GM12878 (cell line): ENCODE data around the gene CCNH. TPM values are rescaled to one million over a fixed set of nuclear protein-coding genes. Genes with fewer than 3 reads are reported as not detected.

ENCODE experiments used
- ATAC-seq: fragments of 200-7000 bp; cut with Tn5 transposase; 3 replicates; pipeline ENCODE4 v1.9.1; 2020; ENCODE audit warnings: mild to moderate bottlenecking, moderate library complexity
- BruUV-seq: library from RNA; stranded (reverse); fragments of 400-500 nt; replicated peaks from 2 replicates; lab custom pipeline; 2021; lab: Mats Ljungman, UMichigan
- CTCF ChIA-PET: fragments of 300-600 bp; sonication (Branson Sonifier 250); formaldehyde crosslinking; extraction: SDS; loops from one replicate; lab custom pipeline; 2021; ENCODE audit warnings: inconsistent platforms; lab: Yijun Ruan, JAX
- POLR2A ChIA-PET: fragments of 350-600 bp; formaldehyde crosslinking; extraction: SDS; loops from one replicate; lab custom pipeline; 2021; ENCODE audit warnings: inconsistent platforms; lab: Charles Lee
- RAD21 ChIA-PET: fragments of 300-600 bp; sonication (Branson Sonifier 250); formaldehyde crosslinking; loops from one replicate; lab custom pipeline; 2023; ENCODE audit warnings: antibody characterized with exemption; ENCODE audit not compliant: unreplicated experiment; lab: Charles Lee
- SMC1A ChIA-PET: fragments of 300-600 bp; sonication (Branson Sonifier 250); formaldehyde crosslinking; loops from one replicate; lab custom pipeline; 2023; ENCODE audit not compliant: unreplicated experiment, uncharacterized antibody; lab: Charles Lee
- DNase-seq: peaks from one replicate; pipeline ENCODE4 v3.0.0-alpha.2; 2011; ENCODE audit warnings: low read depth, low spot score
- FAIRE-seq: peaks from 3 replicates; lab custom pipeline; 2011; peaks lifted over from hg19 to GRCh38; lab: Jason Lieb, UNC
- H2AFZ ChIP-seq: 2 replicates; pipeline ENCODE4 v1.6.0; 2011; ENCODE audit warnings: low read depth, low read length, control low read depth; ENCODE audit not compliant: control insufficient read depth
- H3K27ac ChIP-seq: 2 replicates; pipeline ENCODE4 v1.5.1; 2011; ENCODE audit warnings: control low read depth; ENCODE audit not compliant: control insufficient read depth, insufficient read depth
- H3K27me3 ChIP-seq, 2 experiments: replicated peaks in 1 of 2; 2 replicates each; pipeline versions ENCODE4 v1.6.0 to v1.6.1; 2011; ENCODE audit warnings: low read length in 1 of 2; ENCODE audit not compliant: control insufficient read depth in 2 of 2, insufficient read depth in 2 of 2
- H3K36me3 ChIP-seq, 2 experiments: 2 replicates each; pipeline ENCODE4 v1.5.1; 2011; ENCODE audit warnings: low read length in 1 of 2; ENCODE audit not compliant: control insufficient read depth in 2 of 2, insufficient read depth in 2 of 2
- H3K4me1 ChIP-seq: 2 replicates; pipeline ENCODE4 v1.6.1; 2011; ENCODE audit warnings: mild to moderate bottlenecking, low read length, moderate library complexity, mixed read lengths; ENCODE audit not compliant: control insufficient read depth, insufficient read depth
- H3K4me2 ChIP-seq: 2 replicates; pipeline ENCODE4 v1.6.0; 2011; ENCODE audit warnings: control low read depth; ENCODE audit not compliant: control insufficient read depth, insufficient read depth
- H3K4me3 ChIP-seq: fragments of 200-600 bp; sonication (generic); 2 replicates; pipeline ENCODE4 v1.5.1; 2016
- H3K79me2 ChIP-seq: 2 replicates; pipeline ENCODE4 v1.6.0; 2011; ENCODE audit warnings: low read length; ENCODE audit not compliant: control insufficient read depth, insufficient read depth
- H3K9ac ChIP-seq: 2 replicates; pipeline ENCODE4 v1.8.0; 2011; ENCODE audit warnings: low read length, control low read depth, mixed read lengths; ENCODE audit not compliant: control insufficient read depth, insufficient read depth
- H3K9me3 ChIP-seq: replicated peaks from 3 replicates; pipeline ENCODE4 v1.5.1; 2011; ENCODE audit warnings: mild to moderate bottlenecking, low read length; ENCODE audit not compliant: control insufficient read depth, insufficient read depth
- H4K20me1 ChIP-seq: 2 replicates; pipeline ENCODE4 v1.6.0; 2011; ENCODE audit not compliant: control insufficient read depth, insufficient read depth
- EED ChIP-seq: sonication (generic); IDR thresholded peaks from 2 replicates; pipeline ENCODE4 v1.6.1; 2016; ENCODE audit warnings: antibody characterized with exemption, low read depth
- ETV6 ChIP-seq, 2 experiments: fragments of 450-650 bp in 1 of 2; IDR thresholded peaks in 1 of 2; conservative IDR thresholded peaks in 1 of 2; 2 replicates each; pipeline ENCODE4 v1.6.1; 2014; ENCODE audit warnings: antibody characterized with exemption in 1 of 2, borderline replicate concordance in 1 of 2, low read depth in 1 of 2, mild to moderate bottlenecking in 1 of 2, moderate library complexity in 1 of 2
- IKZF2 ChIP-seq, 2 experiments: fragments of 450-650 bp; IDR thresholded peaks; 2 replicates each; pipeline ENCODE4 v1.6.1; 2017; ENCODE audit warnings: mild to moderate bottlenecking in 2 of 2, moderate library complexity in 2 of 2
- NFIC ChIP-seq: IDR thresholded peaks from 2 replicates; pipeline ENCODE4 v1.6.1; 2012; ENCODE audit warnings: low read depth, mild to moderate bottlenecking, inconsistent platforms, low read length, moderate library complexity
- NR2C2 ChIP-seq: IDR thresholded peaks from 2 replicates; pipeline ENCODE4 v1.6.1; 2011; ENCODE audit warnings: borderline replicate concordance, low read depth; ENCODE audit not compliant: control insufficient read depth, insufficient read length
- PML ChIP-seq: IDR thresholded peaks from 2 replicates; pipeline ENCODE4 v1.6.1; 2012; ENCODE audit warnings: low read length, inconsistent platforms
- RFX5 ChIP-seq: IDR thresholded peaks from 2 replicates; pipeline ENCODE4 v1.6.1; 2011; ENCODE audit warnings: low read depth, low read length, improper control_type of control experiment
- SUPT20H ChIP-seq: IDR thresholded peaks from 2 replicates; pipeline ENCODE4 v1.6.1; 2011; ENCODE audit warnings: low read depth, mild to moderate bottlenecking, low read length, moderate library complexity, borderline replicate concordance; ENCODE audit not compliant: control insufficient read depth
- TBL1XR1 ChIP-seq: IDR thresholded peaks from 2 replicates; pipeline ENCODE4 v1.6.1; 2012; ENCODE audit warnings: low read depth, low read length, improper control_type of control experiment
- TCF7 ChIP-seq: IDR thresholded peaks from 2 replicates; pipeline ENCODE4 v1.6.1; 2014; ENCODE audit warnings: antibody characterized with exemption, borderline replicate concordance
- YY1 ChIP-seq: IDR thresholded peaks from 2 replicates; pipeline ENCODE4 v1.6.1; 2011; ENCODE audit warnings: low read depth, mild to moderate bottlenecking, low read length
- ZNF217 ChIP-seq: fragments of 450-650 bp; IDR thresholded peaks from 2 replicates; pipeline ENCODE4 v1.6.1; 2017; ENCODE audit warnings: antibody characterized with exemption, mild to moderate bottlenecking
- WGBS: methylation state at CpG from one replicate; pipeline ENCODE4 v1.1.6; 2016; ENCODE audit warnings: low lambda C conversion rate; ENCODE audit not compliant: insufficient replicate concordance, insufficient coverage; ENCODE audit errors: missing lambda C conversion rate; 5-methylcytosine and 5-hydroxymethylcytosine counted together
- in situ Hi-C: fragments of 300-500 bp; cut with MboI; formaldehyde crosslinking; loops from 9 replicates; pipeline ENCODE4 v1.14.3; 2018; ENCODE audit warnings: mixed read lengths
- intact Hi-C: fragments of 100-400 bp; cut with micrococcal nuclease; formaldehyde crosslinking; loops from one replicate; pipeline ENCODE4 v1.14.2; 2022; ENCODE audit not compliant: unreplicated experiment
- polyA plus RNA-seq, 11 experiments: library from polyadenylated mRNA; depleted of rRNA in 4 of 11; unstranded in 6 of 11; stranded (reverse) in 5 of 11; fragments of >200 nt; fragmentation: Nextera tagmentation in 4 of 11; fragmentation: Illumina TruSeq in 1 of 11; extraction: Ambion mirVana in 4 of 11; extraction: Trizol in 1 of 11; gene quantifications; 1 replicate in 1 of 11; 2 replicates in 10 of 11; pipeline versions ENCODE4 v1.2.1 to v1.2.3, GENCODE V29; 2011 to 2016; ENCODE audit warnings: inconsistent platforms in 2 of 11, missing spikeins in 2 of 11, low read depth in 1 of 11
- total RNA-seq, 4 experiments: library from RNA; depleted of rRNA in 3 of 4; stranded (reverse); fragments of >200 nt in 3 of 4; fragmentation: Illumina TruSeq in 1 of 4; extraction: Trizol in 1 of 4; gene quantifications; 2 replicates each; pipeline versions ENCODE4 v1.2.1 to v1.2.3, GENCODE V29; 2013 to 2021
- TF ChIP-seq, protein P1 (sequence below): IDR thresholded peaks from 2 replicates; pipeline ENCODE4 v1.6.1; 2011; ENCODE audit warnings: mild to moderate bottlenecking, low read depth, low read length, moderate library complexity; ENCODE audit not compliant: insufficient replicate concordance
- TF ChIP-seq, protein P2 (sequence below): fragments of 450-650 bp; IDR thresholded peaks from 2 replicates; pipeline ENCODE4 v1.6.1; 2014; ENCODE audit warnings: mild to moderate bottlenecking
- TF ChIP-seq, protein P3 (sequence below): IDR thresholded peaks from 2 replicates; pipeline ENCODE4 v1.6.1; 2011; ENCODE audit warnings: borderline replicate concordance, low read depth, mild to moderate bottlenecking, moderate library complexity, mixed read lengths, low read length; ENCODE audit not compliant: insufficient read depth; ENCODE audit errors: extremely low read length
- TF ChIP-seq, protein P4 (sequence below): fragments of 450-650 bp; conservative IDR thresholded peaks from 2 replicates; pipeline ENCODE4 v1.6.1; 2017; ENCODE audit warnings: mild to moderate bottlenecking, moderate library complexity

Gene CCNH
- total and polyA plus RNA-seq, 10 of the 15 experiments (the other 5 are each of a cell fraction or from before 2014, with no cell fraction given), result 43.9 to 116 (median 81.4) TPM

DNA sequence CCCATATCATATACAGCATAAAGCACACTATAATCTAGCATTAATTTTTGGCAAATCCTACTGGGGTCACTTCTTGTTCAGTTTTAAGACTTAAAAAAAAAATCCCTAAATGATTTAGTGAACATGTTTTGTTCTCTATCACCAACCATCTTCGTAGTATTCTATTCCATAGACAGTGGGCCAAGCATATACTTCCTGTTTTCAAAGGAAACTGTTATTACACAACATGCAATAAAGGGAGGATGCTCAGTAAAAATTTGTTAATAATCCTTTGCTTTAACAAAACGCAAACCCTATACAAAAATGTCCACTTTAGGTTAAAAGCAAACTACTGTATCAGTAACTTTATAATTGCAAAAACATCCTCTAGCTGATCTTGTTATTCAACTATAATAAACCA is 13.0 kb downstream of the CCNH start:
- Histone ChIP-seq H3K9me3 (no peaks in the 10 kb centered on the region; the same call in 2 of the 3 replicates), H3K27me3 (no peaks in the 10 kb centered on the region), H3K36me3 (peaks cover 3 to 34% of the 10 kb centered on the region in 2 experiments), H3K4me2 (no peak overlapping the region), H3K27ac (no peak overlapping the region), H2AFZ (no peak overlapping the region), H4K20me1 (no peaks in the 10 kb centered on the region), H3K4me3 (no peak overlapping the region), H3K79me2 (no peaks in the 10 kb centered on the region; the same call in 1 of the 2 replicates), H3K9ac (no peak overlapping the region), H3K4me1 (no peaks in the 10 kb centered on the region)
- POLR2A ChIA-PET, result interaction anchor here (0.6 to 1.3 kb wide), 3 partner anchors 12 to 396 kb away, joined by 3 to 4 read pairs (median 3); no protein-coding TSS in a partner anchor
- 50% methylated on average over 2 of the region's 2 CpGs for WGBS
- CTCF ChIA-PET, result interaction anchor here (0.6 to 5.9 kb wide), 53 partner anchors 8 to 1290 kb away, joined by 3 to 121 read pairs (median 4); partner anchors contain the start of gene CCNH
- SMC1A ChIA-PET, result interaction anchor here (0.6 to 5.1 kb wide), 29 partner anchors 8 to 519 kb away, joined by 3 to 94 read pairs (median 5); no protein-coding TSS in a partner anchor
- FAIRE-seq (no peak), ATAC-seq (no peak), DNase-seq (no peak)
- in situ Hi-C loops (loop anchor here (25.0 kb wide), 1 partner anchor 787 kb away; the partner anchor contains the start of gene COX7C), intact Hi-C loops (loop anchor here (2.0 to 10.0 kb wide), 4 partner anchors 132 to 515 kb away; partner anchors contain the start of gene RASA1)
- BruUV-seq, result no TSS peak
- TF ChIP-seq EED, result no peak
- no peak for TF ChIP-seq PML
- TF ChIP-seq TBL1XR1, result no peak
- TF ChIP-seq TCF7, result no peak
- no peak for TF ChIP-seq SUPT20H
- TF ChIP-seq ZNF217, result no peak
- TF ChIP-seq, protein P1, sequence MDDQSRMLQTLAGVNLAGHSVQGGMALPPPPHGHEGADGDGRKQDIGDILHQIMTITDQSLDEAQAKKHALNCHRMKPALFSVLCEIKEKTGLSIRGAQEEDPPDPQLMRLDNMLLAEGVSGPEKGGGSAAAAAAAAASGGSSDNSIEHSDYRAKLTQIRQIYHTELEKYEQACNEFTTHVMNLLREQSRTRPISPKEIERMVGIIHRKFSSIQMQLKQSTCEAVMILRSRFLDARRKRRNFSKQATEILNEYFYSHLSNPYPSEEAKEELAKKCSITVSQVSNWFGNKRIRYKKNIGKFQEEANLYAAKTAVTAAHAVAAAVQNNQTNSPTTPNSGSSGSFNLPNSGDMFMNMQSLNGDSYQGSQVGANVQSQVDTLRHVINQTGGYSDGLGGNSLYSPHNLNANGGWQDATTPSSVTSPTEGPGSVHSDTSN, result no peak
- TF ChIP-seq, protein P2, sequence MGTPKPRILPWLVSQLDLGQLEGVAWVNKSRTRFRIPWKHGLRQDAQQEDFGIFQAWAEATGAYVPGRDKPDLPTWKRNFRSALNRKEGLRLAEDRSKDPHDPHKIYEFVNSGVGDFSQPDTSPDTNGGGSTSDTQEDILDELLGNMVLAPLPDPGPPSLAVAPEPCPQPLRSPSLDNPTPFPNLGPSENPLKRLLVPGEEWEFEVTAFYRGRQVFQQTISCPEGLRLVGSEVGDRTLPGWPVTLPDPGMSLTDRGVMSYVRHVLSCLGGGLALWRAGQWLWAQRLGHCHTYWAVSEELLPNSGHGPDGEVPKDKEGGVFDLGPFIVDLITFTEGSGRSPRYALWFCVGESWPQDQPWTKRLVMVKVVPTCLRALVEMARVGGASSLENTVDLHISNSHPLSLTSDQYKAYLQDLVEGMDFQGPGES, result no peak
- TF ChIP-seq ETV6 (conservative IDR thresholded peaks at IDR 0.05 in 1 of 2, IDR thresholded peaks at IDR 0.05 in 1 of 2; ENCODE audit: borderline replicate concordance in 1 of 2, low read depth in 1 of 2), result no peak
- TF ChIP-seq NR2C2, result no peak
- TF ChIP-seq IKZF2 (IDR thresholded peaks at IDR 0.05), result no peak
- TF ChIP-seq, protein P3, sequence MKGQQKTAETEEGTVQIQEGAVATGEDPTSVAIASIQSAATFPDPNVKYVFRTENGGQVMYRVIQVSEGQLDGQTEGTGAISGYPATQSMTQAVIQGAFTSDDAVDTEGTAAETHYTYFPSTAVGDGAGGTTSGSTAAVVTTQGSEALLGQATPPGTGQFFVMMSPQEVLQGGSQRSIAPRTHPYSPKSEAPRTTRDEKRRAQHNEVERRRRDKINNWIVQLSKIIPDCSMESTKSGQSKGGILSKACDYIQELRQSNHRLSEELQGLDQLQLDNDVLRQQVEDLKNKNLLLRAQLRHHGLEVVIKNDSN, result no peak
- TF ChIP-seq YY1, result no peak
- no peak for TF ChIP-seq NFIC
- TF ChIP-seq, protein P4, sequence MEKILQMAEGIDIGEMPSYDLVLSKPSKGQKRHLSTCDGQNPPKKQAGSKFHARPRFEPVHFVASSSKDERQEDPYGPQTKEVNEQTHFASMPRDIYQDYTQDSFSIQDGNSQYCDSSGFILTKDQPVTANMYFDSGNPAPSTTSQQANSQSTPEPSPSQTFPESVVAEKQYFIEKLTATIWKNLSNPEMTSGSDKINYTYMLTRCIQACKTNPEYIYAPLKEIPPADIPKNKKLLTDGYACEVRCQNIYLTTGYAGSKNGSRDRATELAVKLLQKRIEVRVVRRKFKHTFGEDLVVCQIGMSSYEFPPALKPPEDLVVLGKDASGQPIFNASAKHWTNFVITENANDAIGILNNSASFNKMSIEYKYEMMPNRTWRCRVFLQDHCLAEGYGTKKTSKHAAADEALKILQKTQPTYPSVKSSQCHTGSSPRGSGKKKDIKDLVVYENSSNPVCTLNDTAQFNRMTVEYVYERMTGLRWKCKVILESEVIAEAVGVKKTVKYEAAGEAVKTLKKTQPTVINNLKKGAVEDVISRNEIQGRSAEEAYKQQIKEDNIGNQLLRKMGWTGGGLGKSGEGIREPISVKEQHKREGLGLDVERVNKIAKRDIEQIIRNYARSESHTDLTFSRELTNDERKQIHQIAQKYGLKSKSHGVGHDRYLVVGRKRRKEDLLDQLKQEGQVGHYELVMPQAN, result no peak
- TF ChIP-seq RFX5, result no peak
- RAD21 ChIA-PET, result interaction anchor here (0.6 to 4.3 kb wide), 27 partner anchors 12 to 519 kb away, joined by 3 to 70 read pairs (median 5); partner anchors contain the start of genes CCNH and RASA1
